Right atrium auricular region (tissue), 2 donors: ENCODE data around the gene CD300LB. TPM values are rescaled to one million over a fixed set of nuclear protein-coding genes. Genes with fewer than 3 reads are reported as not detected.
A peak's percentile ranks its signal among the peaks of the same experiment; 100 is the strongest.

Experiments used
- DNase-seq: peaks from one replicate; pipeline ENCODE4 v3.0.0-alpha.2; 2019; ENCODE audit warnings: low spot score
- H3K27ac ChIP-seq, 2 donors: fragments of 200-600 bp; sonication (generic); 1 replicate in 1 of 2; 2 replicates in 1 of 2; pipeline ENCODE4 v1.5.1; 2016 to 2019
- H3K27me3 ChIP-seq, 2 donors: fragments of 200-600 bp; sonication (generic); one replicate each; pipeline versions ENCODE4 v1.5.1 to v1.6.0; 2017 to 2019
- H3K36me3 ChIP-seq: fragments of 200-600 bp; sonication (generic); one replicate; pipeline ENCODE4 v1.5.1; 2016
- H3K4me1 ChIP-seq, 2 donors: fragments of 200-600 bp; sonication (generic); one replicate each; pipeline versions ENCODE4 v1.5.1 to v1.6.0; 2017 to 2019
- H3K4me3 ChIP-seq, 2 donors: fragments of 200-600 bp; sonication (generic); 1 replicate in 1 of 2; 2 replicates in 1 of 2; pipeline ENCODE4 v1.5.1; 2017 to 2019; ENCODE audit warnings: mild to moderate bottlenecking in 1 of 2, moderate library complexity in 1 of 2
- H3K9me3 ChIP-seq, 2 donors: fragments of 200-600 bp; sonication (generic); one replicate each; pipeline ENCODE4 v1.5.1; 2019
- CTCF ChIP-seq, 2 donors: fragments of 200-600 bp; sonication (generic); IDR thresholded peaks; one replicate each; pipeline ENCODE4 v1.5.1; 2019; ENCODE audit warnings: antibody characterized with exemption in 2 of 2
- total RNA-seq, 2 donors: library from RNA; depleted of rRNA; stranded (reverse); fragments of >200 nt; gene quantifications; one replicate each; pipeline ENCODE4 v1.1.0, GENCODE V29; 2016

Gene CD300LB
- total RNA-seq, 2 donors from 2014 or later, result 0.31 TPM; not detected in 1

- H3K4me3 ChIP-seq, result no peak overlapping the region
- no peak for DNase-seq
- no peak for TF ChIP-seq CTCF (IDR thresholded peaks at IDR 0.05)
- no peak overlapping the region for H3K27ac ChIP-seq
- H3K27me3 ChIP-seq, result no peaks in the 10 kb centered on the region
- H3K36me3 ChIP-seq, result no peaks in the 10 kb centered on the region
- H3K9me3 ChIP-seq, result no peaks in the 10 kb centered on the region
- no peaks in the 10 kb centered on the region for H3K4me1 ChIP-seq
Measured at GRCh38 chr17:74571621-74572270, 40.5 kb upstream of the CD300LB start.

GRCh38 chr17:74569020-74570003 lies 38.0 kb upstream of the CD300LB start:
- no peak for TF ChIP-seq CTCF (IDR thresholded peaks at IDR 0.05)
- Histone ChIP-seq H3K4me1 (no peaks in the 10 kb centered on the region), H3K27me3 (no peaks in the 10 kb centered on the region), H3K27ac (no peak overlapping the region), H3K9me3 (no peaks in the 10 kb centered on the region), H3K36me3 (no peaks in the 10 kb centered on the region), H3K4me3 (no peak overlapping the region)
- peak; percentile 78 for DNase-seq

- H3K27ac ChIP-seq, result no peak overlapping the region
- H3K36me3 ChIP-seq, result no peaks in the 10 kb centered on the region
- H3K9me3 ChIP-seq, result no peaks in the 10 kb centered on the region
- H3K4me3 ChIP-seq, result no peak overlapping the region
- H3K4me1 ChIP-seq, result no peaks in the 10 kb centered on the region
- no peaks in the 10 kb centered on the region for H3K27me3 ChIP-seq
- DNase-seq, result no peak
- no peak for TF ChIP-seq CTCF (IDR thresholded peaks at IDR 0.05)
Measured at GRCh38 chr17:74568106-74568873, 37.0 kb upstream of the CD300LB start.

GRCh38 chr17:74567397-74567796 lies 36.1 kb upstream of the CD300LB start, which contains the start of gene CD300H:
Gene CD300H, minus strand, starts transcription at chr17:74567509.
- Histone ChIP-seq H3K36me3 (no peaks in the 10 kb centered on the region), H3K9me3 (no peaks in the 10 kb centered on the region), H3K27me3 (no peaks in the 10 kb centered on the region), H3K27ac (no peak within 1 kb of the TSS), H3K4me1 (no peaks in the 10 kb centered on the region), H3K4me3 (no peak within 1 kb of the TSS)
- no peak for DNase-seq
- TF ChIP-seq CTCF (IDR thresholded peaks at IDR 0.05), result no peak

- no peaks in the 10 kb centered on the region for H3K9me3 ChIP-seq
- H3K4me1 ChIP-seq, result no peaks in the 10 kb centered on the region
- peak in 1 of 2 donors; percentile 55 for TF ChIP-seq CTCF (IDR thresholded peaks at IDR 0.05)
- no peaks in the 10 kb centered on the region for H3K27me3 ChIP-seq
- H3K4me3 ChIP-seq, result no peak overlapping the region
- H3K27ac ChIP-seq, result no peak overlapping the region
- H3K36me3 ChIP-seq, result no peaks in the 10 kb centered on the region
- no peak for DNase-seq
Measured at GRCh38 chr17:74566132-74566753, 35.0 kb upstream of the CD300LB start.
